Stimulated activated memory B cell treated with anti-CD40 and anti-IgM and Interleukin-4, amounts not matched to agents 10 μg/mL and 1 μg/mL and 100 μg/mL, for 72 hours (primary cell): ENCODE data around the gene ZNF549.

Experiments used
- ATAC-seq: fragments of 150-1000 bp; cut with Tn5 transposase; 2 replicates; pipeline ENCODE4 v1.10.0; 2021
- H3K27ac Mint-ChIP-seq: one replicate; pipeline ENCODE4 v1.8.0; 2022; ENCODE audit warnings: mild to moderate bottlenecking, mixed read lengths
- H3K27me3 Mint-ChIP-seq: one replicate; pipeline ENCODE4 v1.8.0; 2022; ENCODE audit warnings: mixed read lengths
- H3K36me3 Mint-ChIP-seq: one replicate; pipeline ENCODE4 v1.8.0; 2022; ENCODE audit warnings: mixed read lengths
- H3K4me1 Mint-ChIP-seq: one replicate; pipeline ENCODE4 v1.8.0; 2022; ENCODE audit warnings: mixed read lengths
- H3K4me3 Mint-ChIP-seq: one replicate; pipeline ENCODE4 v1.8.0; 2022; ENCODE audit warnings: mild to moderate bottlenecking, moderate library complexity, mixed read lengths
- H3K9me3 Mint-ChIP-seq: one replicate; pipeline ENCODE4 v1.8.0; 2022; ENCODE audit warnings: mixed read lengths

ZNF549 gene

GRCh38 chr19:57599761-57600383 is 72.7 kb downstream of the ZNF549 start, which contains the start of gene ZNF530:
TSS of gene ZNF530 (plus strand) at chr19:57599885. CDS start at chr19:57604346, 4,461 bp downstream.
- peaks cover 15% of the 10 kb centered on the region for H3K9me3 Mint-ChIP-seq
- H3K27ac Mint-ChIP-seq = peak within 1 kb of the TSS; percentile 36
- ATAC-seq = peak; percentile 99
- H3K4me1 Mint-ChIP-seq = peaks cover 17% of the 10 kb centered on the region
- H3K27me3 Mint-ChIP-seq = no peaks in the 10 kb centered on the region
- H3K4me3 Mint-ChIP-seq = peak within 1 kb of the TSS; percentile 72
- peaks cover 36% of the 10 kb centered on the region for H3K36me3 Mint-ChIP-seq

- H3K9me3 Mint-ChIP-seq = peaks cover 24% of the 10 kb centered on the region
- H3K27ac Mint-ChIP-seq = no peak overlapping the region
Observed at GRCh38 chr19:57606931-57607330, 79.8 kb downstream of the ZNF549 start.

More at GRCh38 chr19:57606931-57607330, 79.8 kb downstream of the ZNF549 start:
- no peak for ATAC-seq
- Mint-ChIP-seq H3K27me3 (no peaks in the 10 kb centered on the region), H3K4me1 (no peaks in the 10 kb centered on the region), H3K4me3 (no peak overlapping the region), H3K36me3 (peaks cover 64% of the 10 kb centered on the region)
